ENCODE data around the gene DCP2. TPM values are rescaled to one million over a fixed set of nuclear protein-coding genes. Genes with fewer than 3 reads are reported as not detected.

DCP2 gene
- total and polyA plus RNA-seq, 10 of the 15 experiments (the other 5 are each of a cell fraction or from before 2014, with no cell fraction given) = 23.4 to 81.6 (median 47.4) TPM

DNA sequence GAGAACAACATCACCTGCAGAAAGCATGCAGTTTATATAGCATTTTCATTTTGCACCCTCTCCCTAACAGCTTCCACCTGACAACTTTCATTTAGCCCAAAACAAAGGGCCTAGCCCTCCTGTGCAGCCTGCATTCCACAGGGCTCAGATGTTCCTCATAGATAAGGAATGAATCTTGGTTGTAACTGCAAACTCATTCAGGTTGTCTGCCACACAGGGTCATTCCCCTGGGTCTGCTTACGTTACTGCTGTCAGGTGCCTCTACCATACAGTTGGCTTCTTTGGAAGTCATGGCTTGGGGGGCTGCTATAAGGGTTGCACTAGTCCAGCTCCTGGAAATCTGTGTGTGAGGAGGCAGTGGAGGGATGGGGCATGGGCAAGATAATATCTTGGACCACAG lies 2.7 kb upstream of the DCP2 start (continued):
- no peak for TF ChIP-seq WRNIP1 (IDR thresholded peaks at IDR 0.05; ENCODE audit: borderline replicate concordance, low read depth, low read length)
- no peak for TF ChIP-seq SUPT20H (IDR thresholded peaks at IDR 0.05; ENCODE audit: borderline replicate concordance, control insufficient read depth, low read depth, low read length)
- TF ChIP-seq KDM1A (IDR thresholded peaks at IDR 0.05; ENCODE audit: borderline replicate concordance) = no peak
- no peak for TF ChIP-seq CBX5 (IDR thresholded peaks at IDR 0.05; ENCODE audit: low read depth)
- TF ChIP-seq ZNF384 (IDR thresholded peaks at IDR 0.05; ENCODE audit: borderline replicate concordance, low read depth, low read length) = no peak
- no peak for TF ChIP-seq NFYB (IDR thresholded peaks at IDR 0.05; ENCODE audit: insufficient read depth, low read depth, low read length)
- TF ChIP-seq, protein P1, sequence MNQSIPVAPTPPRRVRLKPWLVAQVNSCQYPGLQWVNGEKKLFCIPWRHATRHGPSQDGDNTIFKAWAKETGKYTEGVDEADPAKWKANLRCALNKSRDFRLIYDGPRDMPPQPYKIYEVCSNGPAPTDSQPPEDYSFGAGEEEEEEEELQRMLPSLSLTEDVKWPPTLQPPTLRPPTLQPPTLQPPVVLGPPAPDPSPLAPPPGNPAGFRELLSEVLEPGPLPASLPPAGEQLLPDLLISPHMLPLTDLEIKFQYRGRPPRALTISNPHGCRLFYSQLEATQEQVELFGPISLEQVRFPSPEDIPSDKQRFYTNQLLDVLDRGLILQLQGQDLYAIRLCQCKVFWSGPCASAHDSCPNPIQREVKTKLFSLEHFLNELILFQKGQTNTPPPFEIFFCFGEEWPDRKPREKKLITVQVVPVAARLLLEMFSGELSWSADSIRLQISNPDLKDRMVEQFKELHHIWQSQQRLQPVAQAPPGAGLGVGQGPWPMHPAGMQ (IDR thresholded peaks at IDR 0.05; ENCODE audit: borderline replicate concordance) = no peak
- TF ChIP-seq HDAC2 (IDR thresholded peaks at IDR 0.05) = no peak
- TF ChIP-seq PAX5 (IDR thresholded peaks at IDR 0.05; ENCODE audit: borderline replicate concordance, low read depth, low read length) = no peak
- TF ChIP-seq SREBF2 (IDR thresholded peaks at IDR 0.05; ENCODE audit: low read length) = no peak

GRCh38 chr5:112974901-112975300 lies 1.7 kb upstream of the DCP2 start:
- DNase-seq (ENCODE audit: low read depth, low spot score) (no peak), FAIRE-seq (no peak), ATAC-seq (no peak)
- Histone ChIP-seq H3K36me3 (ENCODE audit: control insufficient read depth in 2 of 2, insufficient read depth in 2 of 2, low read length in 1 of 2) (no peaks in the 10 kb centered on the region), H3K79me2 (ENCODE audit: control insufficient read depth, insufficient read depth, low read length) (peaks cover 34% of the 10 kb centered on the region), H3K4me2 (ENCODE audit: control insufficient read depth, insufficient read depth) (no peak overlapping the region), H3K9ac (ENCODE audit: control insufficient read depth, insufficient read depth, low read length) (no peak overlapping the region), H3K27ac (ENCODE audit: control insufficient read depth, insufficient read depth) (no peak overlapping the region), H3K9me3 (replicated peaks; ENCODE audit: control insufficient read depth, insufficient read depth, low read length) (no peaks in the 10 kb centered on the region; the same call in 2 of the 3 replicates), H2AFZ (ENCODE audit: control insufficient read depth, low read depth, low read length) (no peak overlapping the region; the same call in 1 of the 2 replicates), H3K27me3 (replicated peaks in 1 of 2; ENCODE audit: control insufficient read depth in 2 of 2, insufficient read depth in 2 of 2, low read length in 1 of 2) (no peaks in the 10 kb centered on the region), H4K20me1 (ENCODE audit: control insufficient read depth, insufficient read depth) (no peaks in the 10 kb centered on the region), H3K4me1 (ENCODE audit: control insufficient read depth, insufficient read depth, low read length) (peaks cover 14% of the 10 kb centered on the region), H3K4me3 (no peak overlapping the region)
- RAD21 ChIA-PET (ENCODE audit: unreplicated experiment) = interaction anchor here (1.8 kb wide), 2 partner anchors 11 to 21 kb away, joined by 6 to 12 read pairs; no protein-coding TSS in a partner anchor
- intact Hi-C loops (cut with micrococcal nuclease; ENCODE audit: unreplicated experiment) (loop anchor here (5.0 kb wide), 2 partner anchors 268 to 542 kb away; no protein-coding TSS in a partner anchor), in situ Hi-C loops (cut with MboI) (loop anchor here (25.0 kb wide), 2 partner anchors 1437 to 1463 kb away; partner anchors contain the start of gene STARD4)
- POLR2A ChIA-PET = interaction anchor here (1.4 to 1.8 kb wide), 2 partner anchors 11 to 55 kb away, joined by 3 to 4 read pairs; no protein-coding TSS in a partner anchor
- WGBS (ENCODE audit: insufficient coverage, insufficient replicate concordance, low lambda C conversion rate, missing lambda C conversion rate) = 96% methylated on average over 1 of the region's 1 CpG
- SMC1A ChIA-PET (ENCODE audit: uncharacterized antibody, unreplicated experiment) = interaction anchor here (0.7 to 3.9 kb wide), 8 partner anchors 10 to 283 kb away, joined by 3 to 33 read pairs (median 5); partner anchors contain the start of gene REEP5
- CTCF ChIA-PET = interaction anchor here (0.8 to 2.9 kb wide), 4 partner anchors 13 to 52 kb away, joined by 3 to 11 read pairs (median 6); partner anchors contain the start of gene REEP5
- no TSS peak for BruUV-seq (replicated peaks)
- TF ChIP-seq POLR2A (IDR thresholded peaks at IDR 0.05; ENCODE audit: low read depth, low read length) = no peak
- TF ChIP-seq SPI1 (IDR thresholded peaks at IDR 0.05; ENCODE audit: borderline replicate concordance, insufficient read depth, low read depth, low read length) = no peak
- TF ChIP-seq EED (IDR thresholded peaks at IDR 0.05; ENCODE audit: low read depth) = no peak
- TF ChIP-seq ESRRA (IDR thresholded peaks at IDR 0.05; ENCODE audit: low read length) = no peak
- no peak for TF ChIP-seq HDAC2 (IDR thresholded peaks at IDR 0.05)
- no peak for TF ChIP-seq POU2F2 (IDR thresholded peaks at IDR 0.05; ENCODE audit: borderline replicate concordance, low read depth, low read length)
